Gastrocnemius medialis (tissue), 4 donors: Measurements from ENCODE around the gene ACTN4. TPM values are rescaled to one million over a fixed set of nuclear protein-coding genes. Genes with fewer than 3 reads are reported as not detected.
"Not testable (repeated sequence)": the region's sequence is repeated elsewhere in the genome, so short reads cannot be mapped to it uniquely, and the experiment has no call there.

Source experiments
- ATAC-seq, 2 donors: fragments of 150-250 bp; one replicate each; pipeline ENCODE4 v1.9.1; 2016
- DNase-seq, 2 donors: peaks; one replicate each; pipeline ENCODE4 v3.0.0-alpha.2; 2019
- H3K27ac ChIP-seq, 4 donors: fragments of 200-600 bp; sonication (generic); 1 replicate in 1 of 4; 2 replicates in 3 of 4; pipeline ENCODE4 v1.5.1; 2016 to 2018; ENCODE audit warnings: mild to moderate bottlenecking in 2 of 4, moderate library complexity in 1 of 4
- H3K27me3 ChIP-seq, 3 donors: fragments of 200-600 bp; sonication (generic) in 2 of 3; 1 replicate in 1 of 3; 2 replicates in 2 of 3; pipeline versions ENCODE4 v1.5.1 to v1.6.0; 2016 to 2019; ENCODE audit warnings: mild to moderate bottlenecking in 1 of 3, moderate library complexity in 1 of 3
- H3K36me3 ChIP-seq, 2 donors: fragments of 200-600 bp; sonication (generic) in 1 of 2; one replicate each; pipeline ENCODE4 v1.5.1; 2017 to 2018
- H3K4me1 ChIP-seq, 2 donors: fragments of 200-600 bp; sonication (generic) in 1 of 2; one replicate each; pipeline ENCODE4 v1.5.1; 2016 to 2017; ENCODE audit warnings: mild to moderate bottlenecking in 2 of 2
- H3K4me3 ChIP-seq, 4 donors: fragments of 200-600 bp; sonication (generic) in 3 of 4; 1 replicate in 1 of 4; 2 replicates in 3 of 4; pipeline ENCODE4 v1.5.1; 2016 to 2019; ENCODE audit warnings: mild to moderate bottlenecking in 2 of 4
- H3K9me3 ChIP-seq, 3 donors: fragments of 200-600 bp; sonication (generic) in 2 of 3; 1 replicate in 1 of 3; 2 replicates in 2 of 3; pipeline ENCODE4 v1.5.1; 2016 to 2019
- POLR2A ChIP-seq, 2 donors: fragments of 450-650 bp; IDR thresholded peaks; one replicate each; pipeline ENCODE4 v1.6.1; 2017; ENCODE audit warnings: antibody characterized with exemption in 2 of 2, mild to moderate bottlenecking in 2 of 2, moderate library complexity in 2 of 2
- in situ Hi-C, 4 donors: fragments of 200-750 bp; cut with MboI; loops; one replicate each; pipeline versions ENCODE4 v1.15.0 to v1.8.0; 2017; ENCODE audit warnings: low sequenced_read_pairs in 4 of 4
- intact Hi-C: fragments of 100-400 bp; cut with DNase I; formaldehyde crosslinking; loops from one replicate; pipeline ENCODE4 v1.15.1; 2023; ENCODE audit warnings: low total_unique reads
- total RNA-seq, 4 donors: library from RNA; depleted of rRNA; stranded (reverse); fragments of >200 nt; gene quantifications; one replicate each; pipeline versions ENCODE4 v1.1.0 to v1.2.3, GENCODE V29; 2016
- TF ChIP-seq, protein P1 (sequence below), 5 experiments: fragments of 450-650 bp in 3 of 5; fragments of 200-600 bp in 2 of 5; sonication (generic) in 2 of 5; IDR thresholded peaks in 4 of 5; conservative IDR thresholded peaks in 1 of 5; 1 replicate in 4 of 5; 2 replicates in 1 of 5; pipeline ENCODE4 v1.5.1; 2016 to 2019; ENCODE audit warnings: antibody characterized with exemption in 5 of 5, mild to moderate bottlenecking in 3 of 5, moderate library complexity in 3 of 5

ACTN4 gene
- total RNA-seq, 4 donors from 2014 or later = 32.0 to 85.3 (median 63.9) TPM

DNA sequence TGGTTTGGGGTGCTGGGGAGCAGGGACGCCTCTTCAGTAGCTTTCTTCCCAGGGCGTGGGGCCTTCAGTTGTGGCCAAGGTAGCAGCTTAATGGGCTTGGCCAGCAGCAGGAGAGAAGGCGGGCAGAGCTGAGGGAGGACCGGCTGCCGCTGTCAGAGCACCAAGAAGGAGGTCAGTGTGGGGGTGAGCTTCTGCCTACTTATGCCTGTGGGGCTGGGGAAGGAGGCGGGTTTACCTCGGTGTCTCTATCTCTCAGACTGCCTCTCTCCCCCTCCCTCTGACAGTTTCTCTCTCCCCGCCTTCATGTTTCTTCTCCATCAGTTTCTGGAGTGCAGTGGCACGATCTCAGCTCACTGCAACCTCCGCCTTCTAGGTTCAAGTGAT lies 96.8 kb downstream of the ACTN4 start, which contains the start of gene CAPN12:
Gene CAPN12 (minus strand): TSS at position 177 of the 384 bp plus-strand sequence. CDS start 309 bp downstream, outside the sequence.
- no peak for TF ChIP-seq POLR2A (IDR thresholded peaks at IDR 0.05)
- TF ChIP-seq, protein P1, sequence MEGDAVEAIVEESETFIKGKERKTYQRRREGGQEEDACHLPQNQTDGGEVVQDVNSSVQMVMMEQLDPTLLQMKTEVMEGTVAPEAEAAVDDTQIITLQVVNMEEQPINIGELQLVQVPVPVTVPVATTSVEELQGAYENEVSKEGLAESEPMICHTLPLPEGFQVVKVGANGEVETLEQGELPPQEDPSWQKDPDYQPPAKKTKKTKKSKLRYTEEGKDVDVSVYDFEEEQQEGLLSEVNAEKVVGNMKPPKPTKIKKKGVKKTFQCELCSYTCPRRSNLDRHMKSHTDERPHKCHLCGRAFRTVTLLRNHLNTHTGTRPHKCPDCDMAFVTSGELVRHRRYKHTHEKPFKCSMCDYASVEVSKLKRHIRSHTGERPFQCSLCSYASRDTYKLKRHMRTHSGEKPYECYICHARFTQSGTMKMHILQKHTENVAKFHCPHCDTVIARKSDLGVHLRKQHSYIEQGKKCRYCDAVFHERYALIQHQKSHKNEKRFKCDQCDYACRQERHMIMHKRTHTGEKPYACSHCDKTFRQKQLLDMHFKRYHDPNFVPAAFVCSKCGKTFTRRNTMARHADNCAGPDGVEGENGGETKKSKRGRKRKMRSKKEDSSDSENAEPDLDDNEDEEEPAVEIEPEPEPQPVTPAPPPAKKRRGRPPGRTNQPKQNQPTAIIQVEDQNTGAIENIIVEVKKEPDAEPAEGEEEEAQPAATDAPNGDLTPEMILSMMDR (IDR thresholded peaks at IDR 0.05 in 4 of 5, conservative IDR thresholded peaks at IDR 0.05 in 1 of 5) = no peak
- in situ Hi-C loops (loop anchor here in 2 of 4 donors (25.0 kb wide), 1 partner anchor 168 kb away; the partner anchor contains the start of gene CCER2 (in 2 of the 2)), intact Hi-C loops (no loop called here)
- no peak within 1 kb of the TSS for H3K27ac ChIP-seq
- no peaks in the 10 kb centered on the region for H3K4me1 ChIP-seq
- DNase-seq (no peak), ATAC-seq (no peak)
- no peaks in the 10 kb centered on the region for H3K27me3 ChIP-seq
- no peaks in the 10 kb centered on the region for H3K36me3 ChIP-seq
- no peaks in the 10 kb centered on the region for H3K9me3 ChIP-seq
- H3K4me3 ChIP-seq = no peak within 1 kb of the TSS

DNA sequence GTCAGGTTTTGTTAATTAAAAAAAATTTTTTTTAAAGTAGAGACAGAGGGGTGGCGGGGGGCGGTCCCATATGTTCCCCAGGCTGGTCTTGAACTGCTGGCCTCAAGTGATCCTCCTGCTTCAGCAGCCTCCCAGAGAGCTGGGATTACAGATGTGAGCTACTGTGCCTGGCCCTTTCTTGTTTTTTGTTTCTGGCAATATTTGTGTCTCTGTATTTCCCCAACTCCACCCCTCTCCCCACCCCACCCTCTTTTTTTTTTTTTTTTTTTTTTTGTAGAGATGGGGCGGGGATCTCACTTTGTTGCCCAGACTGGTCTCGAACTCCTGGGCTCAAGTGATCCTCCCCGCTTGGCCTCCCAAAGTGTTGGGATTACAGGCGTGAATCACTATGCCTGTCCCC lies 97.4 kb downstream of the ACTN4 start:
- Histone ChIP-seq H3K27me3 (no peaks in the 10 kb centered on the region), H3K4me1 (no peaks in the 10 kb centered on the region), H3K4me3 (no peak overlapping the region), H3K27ac (no peak overlapping the region), H3K9me3 (no peaks in the 10 kb centered on the region), H3K36me3 (no peaks in the 10 kb centered on the region)
- in situ Hi-C loops = loop anchor here in 2 of 4 donors (25.0 kb wide), 1 partner anchor 167 kb away; the partner anchor contains the start of gene CCER2 (in 2 of the 2)
- DNase-seq (no peak), ATAC-seq (no peak)
- TF ChIP-seq, protein P1 (IDR thresholded peaks at IDR 0.05 in 4 of 5, conservative IDR thresholded peaks at IDR 0.05 in 1 of 5) = no peak
- no peak for TF ChIP-seq POLR2A (IDR thresholded peaks at IDR 0.05)
- intact Hi-C loops = no loop called here

DNA sequence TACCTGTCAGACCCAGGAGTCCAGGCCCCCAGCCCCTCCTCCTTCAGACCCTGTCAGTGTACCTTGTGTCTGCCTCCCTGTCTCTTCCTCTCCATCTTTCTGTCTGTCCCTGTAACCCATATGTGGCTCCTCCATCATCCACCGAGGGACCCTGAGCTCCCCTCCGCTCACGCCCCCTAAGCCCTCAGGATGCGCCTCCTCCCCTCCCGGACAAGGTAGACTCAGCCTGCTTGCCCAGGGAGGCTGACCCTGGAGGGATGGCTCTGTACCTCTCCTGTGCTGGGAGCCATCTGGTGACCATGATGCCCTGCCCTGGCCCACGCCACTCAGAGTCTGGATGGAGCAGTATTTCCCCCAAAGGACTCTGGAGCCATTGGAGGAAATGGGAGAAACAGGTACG lies 97.9 kb downstream of the ACTN4 start:
- intact Hi-C loops (no loop called here), in situ Hi-C loops (loop anchor here in 2 of 4 donors (25.0 kb wide), 1 partner anchor 167 kb away; the partner anchor contains the start of gene CCER2 (in 2 of the 2))
- Histone ChIP-seq H3K4me1 (no peaks in the 10 kb centered on the region), H3K4me3 (no peak overlapping the region), H3K36me3 (no peaks in the 10 kb centered on the region), H3K27me3 (no peaks in the 10 kb centered on the region), H3K27ac (no peak overlapping the region), H3K9me3 (no peaks in the 10 kb centered on the region)
- no peak for ATAC-seq
- TF ChIP-seq, protein P1 (IDR thresholded peaks at IDR 0.05 in 4 of 5, conservative IDR thresholded peaks at IDR 0.05 in 1 of 5) = no peak
- TF ChIP-seq POLR2A (IDR thresholded peaks at IDR 0.05) = no peak
- DNase-seq = no peak

DNA sequence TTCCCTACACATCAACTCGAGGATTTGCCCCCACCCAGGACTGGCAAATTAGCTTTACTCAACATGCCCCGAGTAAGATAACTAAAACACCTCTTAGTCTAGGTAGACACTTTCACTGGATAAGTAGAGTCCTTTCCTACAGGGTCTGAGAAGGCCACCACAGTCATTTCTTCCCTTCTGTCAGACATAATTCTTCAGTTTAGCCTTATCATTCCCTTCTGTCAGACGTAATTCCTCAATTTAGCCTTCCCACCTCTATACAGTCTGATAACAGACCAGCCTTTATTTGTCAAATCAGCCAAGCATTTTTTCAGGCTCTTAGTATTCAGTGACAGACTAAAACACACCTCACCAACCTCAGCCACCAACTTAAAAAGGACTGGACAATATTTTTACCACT lies 106.3 kb downstream of the ACTN4 start:
- H3K36me3 ChIP-seq, in situ Hi-C loops, H3K27me3 ChIP-seq, H3K9me3 ChIP-seq, H3K4me3 ChIP-seq, DNase-seq, H3K4me1 ChIP-seq, ATAC-seq, intact Hi-C loops: not testable (repeated sequence)
- peak overlapping the region in 1 of 4 donors; percentile 43 for H3K27ac ChIP-seq

DNA sequence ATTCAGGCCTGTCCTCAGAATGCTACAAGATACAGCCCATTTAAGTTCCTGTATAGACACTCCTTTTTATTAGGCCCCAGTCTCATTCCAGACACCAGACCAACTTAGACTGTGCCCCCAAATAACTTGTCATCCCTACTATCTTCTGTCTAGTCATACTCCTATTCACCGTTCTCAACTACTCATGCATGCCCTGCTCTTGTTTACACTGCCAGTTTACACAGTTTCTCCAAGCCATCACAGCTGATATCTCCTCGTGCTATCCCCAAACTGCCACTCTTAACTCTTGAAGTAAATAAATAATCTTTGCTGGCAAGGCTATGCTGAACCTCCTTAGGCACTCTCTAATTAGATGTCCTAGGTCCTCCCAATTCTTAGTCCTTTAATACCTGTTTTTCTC lies 106.7 kb downstream of the ACTN4 start:
- in situ Hi-C loops, intact Hi-C loops, ATAC-seq, H3K27ac ChIP-seq, H3K4me3 ChIP-seq, H3K27me3 ChIP-seq, DNase-seq, H3K9me3 ChIP-seq, H3K4me1 ChIP-seq, H3K36me3 ChIP-seq: not testable (repeated sequence)

DNA sequence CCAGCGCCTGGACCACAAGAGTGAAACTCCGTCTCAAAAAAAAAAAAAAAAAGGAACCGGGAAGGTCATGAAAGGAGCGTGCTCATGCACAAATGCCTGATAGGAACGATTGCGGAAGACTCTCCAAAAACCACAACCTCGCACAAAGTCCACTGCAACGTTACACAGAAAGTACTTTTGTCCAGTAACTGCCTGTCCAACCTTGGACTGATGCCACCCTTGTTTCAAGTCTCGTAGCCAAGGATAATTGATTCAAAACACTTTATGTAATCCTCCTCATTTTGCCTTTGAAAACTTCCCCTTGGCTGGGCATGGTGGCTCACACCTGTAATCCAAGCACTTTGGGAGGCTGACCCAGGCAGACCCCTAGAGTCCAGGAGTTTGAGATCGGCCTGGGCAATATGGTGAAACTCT lies 112.1 kb downstream of the ACTN4 start:
- Histone ChIP-seq H3K4me1 (no peaks in the 10 kb centered on the region), H3K36me3 (no peaks in the 10 kb centered on the region), H3K9me3 (no peaks in the 10 kb centered on the region), H3K27me3 (no peaks in the 10 kb centered on the region), H3K27ac (no peak overlapping the region), H3K4me3 (no peak overlapping the region)
- TF ChIP-seq POLR2A (IDR thresholded peaks at IDR 0.05) = no peak
- TF ChIP-seq, protein P1 (IDR thresholded peaks at IDR 0.05 in 4 of 5, conservative IDR thresholded peaks at IDR 0.05 in 1 of 5) = no peak
- DNase-seq (no peak), ATAC-seq (no peak)
- intact Hi-C loops = no loop called here
- in situ Hi-C loops = no loop called here

DNA sequence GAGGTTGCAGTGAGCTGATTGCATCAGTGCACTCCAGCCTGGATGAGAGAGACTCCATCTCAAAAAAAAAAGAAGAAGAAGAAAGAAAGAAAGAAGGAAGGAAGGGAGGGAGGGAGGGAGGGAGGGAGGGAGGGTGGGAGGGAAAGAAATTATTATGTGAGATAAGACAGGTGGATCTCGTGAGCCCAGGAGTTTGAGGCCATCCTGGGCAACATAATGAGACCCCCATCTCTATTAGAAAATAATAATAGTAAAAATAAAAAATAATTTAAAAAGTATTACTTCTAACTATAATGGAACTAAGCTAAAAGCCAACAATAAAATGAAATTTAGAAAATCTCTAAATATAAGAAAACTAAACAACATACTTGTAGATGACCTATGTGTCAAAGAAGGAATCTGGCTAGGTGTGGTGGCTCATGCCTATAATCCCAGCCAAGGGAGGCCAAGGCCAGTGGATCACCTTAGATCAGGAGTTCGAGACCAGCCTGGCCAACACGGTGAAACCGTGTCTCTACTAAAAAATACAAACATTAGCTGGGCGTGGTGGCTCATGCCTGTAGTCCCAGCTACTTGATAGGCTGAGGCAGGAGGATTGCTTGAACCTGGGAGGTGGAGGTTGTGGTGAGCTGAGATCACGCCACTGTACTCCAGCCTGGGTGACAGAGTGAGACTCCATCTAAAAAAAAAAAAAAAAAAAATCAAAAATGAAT lies 113.5 kb downstream of the ACTN4 start:
- H3K36me3 ChIP-seq, H3K27ac ChIP-seq, H3K9me3 ChIP-seq, H3K4me1 ChIP-seq, in situ Hi-C loops, intact Hi-C loops, DNase-seq, ATAC-seq, H3K27me3 ChIP-seq, H3K4me3 ChIP-seq: not testable (repeated sequence)

DNA sequence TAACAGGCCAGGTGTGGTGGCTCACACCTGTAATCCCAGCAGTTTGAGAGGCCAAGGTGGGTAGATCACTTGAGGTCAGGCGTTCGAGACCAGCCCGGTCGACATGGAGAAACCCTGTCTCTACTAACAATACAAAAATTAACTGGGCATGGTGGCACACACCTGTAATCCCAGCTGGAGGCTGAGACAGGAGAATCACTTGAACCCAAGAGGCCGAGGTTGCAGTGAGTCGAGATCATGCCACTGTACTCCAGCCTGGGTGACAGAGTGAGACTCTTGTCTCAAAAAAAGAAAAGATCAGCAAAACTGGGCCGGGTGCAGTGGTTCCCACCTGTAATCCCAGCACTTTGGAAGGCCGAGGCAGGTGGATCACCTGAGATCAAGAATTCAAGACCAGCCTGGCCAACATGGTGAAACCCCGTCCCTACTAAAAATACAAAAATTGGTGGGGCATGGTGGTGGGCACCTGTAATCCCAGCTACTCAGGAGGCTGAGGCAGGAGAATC lies 114.5 kb downstream of the ACTN4 start:
- H3K4me1 ChIP-seq, in situ Hi-C loops, DNase-seq, ATAC-seq, H3K36me3 ChIP-seq, H3K9me3 ChIP-seq, H3K27me3 ChIP-seq, intact Hi-C loops, H3K4me3 ChIP-seq, H3K27ac ChIP-seq: not testable (repeated sequence)
